C4-2B (cell line): Measurements from ENCODE around the gene DEFB110.
A peak's percentile ranks its signal among the peaks of the same experiment; 100 is the strongest.

ENCODE experiments used
- H3K27ac ChIP-seq: fragments of 450-650 bp; 2 replicates; pipeline ENCODE4 v1.5.1; 2017
- CTCF ChIP-seq: fragments of 450-650 bp; conservative IDR thresholded peaks from 2 replicates; pipeline ENCODE4 v1.5.1; 2017; ENCODE audit warnings: mild to moderate bottlenecking
- ZFX ChIP-seq: fragments of 450-650 bp; IDR thresholded peaks from 2 replicates; pipeline ENCODE4 v1.6.1; 2017

The DEFB110 gene

GRCh38 chr6:50021894-50022293, at the start of gene DEFB110:
Gene DEFB110 (minus strand): TSS chr6:50021994. CDS start chr6:50021935, 59 bp downstream.
- no peak within 1 kb of the TSS for H3K27ac ChIP-seq
- TF ChIP-seq CTCF: no peak
- TF ChIP-seq ZFX: no peak

- no peak overlapping the region for H3K27ac ChIP-seq
- no peak for TF ChIP-seq CTCF
- no peak for TF ChIP-seq ZFX
Measured at GRCh38 chr6:50070101-50070500, 48.3 kb upstream of the DEFB110 start.

- no peak for TF ChIP-seq ZFX
- peak; percentile 80 for TF ChIP-seq CTCF
- no peak overlapping the region for H3K27ac ChIP-seq
Measured at GRCh38 chr6:50062051-50062450, 40.3 kb upstream of the DEFB110 start.

GRCh38 chr6:50056242-50056641, 34.4 kb upstream of the DEFB110 start:
- TF ChIP-seq CTCF: no peak
- TF ChIP-seq ZFX: no peak
- no peak overlapping the region for H3K27ac ChIP-seq

- TF ChIP-seq ZFX (no peak), CTCF (no peak)
- H3K27ac ChIP-seq: no peak within 1 kb of the TSS
Measured at GRCh38 chr6:50049829-50050228, 28.0 kb upstream of the DEFB110 start, which contains the start of gene DEFB112. Gene DEFB112 (minus strand): TSS chr6:50049929. CDS start chr6:50049869, 60 bp downstream.

GRCh38 chr6:50047026-50047425, 25.2 kb upstream of the DEFB110 start:
- H3K27ac ChIP-seq: no peak overlapping the region
- TF ChIP-seq CTCF (no peak), ZFX (no peak)

- TF ChIP-seq ZFX (no peak), CTCF (peak; percentile 66)
- H3K27ac ChIP-seq: no peak overlapping the region
Measured at GRCh38 chr6:50030777-50031562, 9.2 kb upstream of the DEFB110 start.
